ENCODE results near the gene TTYH2.
"Not testable (repeated sequence)": the region's sequence is repeated elsewhere in the genome, so short reads cannot be mapped to it uniquely, and the experiment has no call there.

Gene TTYH2

GRCh38 chr17:74268558-74268957 lies 55.2 kb downstream of the TTYH2 start:
- DNase-seq = no peak

- peak; percentile 25 for DNase-seq
Observed at GRCh38 chr17:74270333-74270732, 57.0 kb downstream of the TTYH2 start.

GRCh38 chr17:74271281-74271680 lies 57.9 kb downstream of the TTYH2 start:
- DNase-seq = no peak

- DNase-seq = no peak
Observed at GRCh38 chr17:74271901-74272561, 58.7 kb downstream of the TTYH2 start.

DNA sequence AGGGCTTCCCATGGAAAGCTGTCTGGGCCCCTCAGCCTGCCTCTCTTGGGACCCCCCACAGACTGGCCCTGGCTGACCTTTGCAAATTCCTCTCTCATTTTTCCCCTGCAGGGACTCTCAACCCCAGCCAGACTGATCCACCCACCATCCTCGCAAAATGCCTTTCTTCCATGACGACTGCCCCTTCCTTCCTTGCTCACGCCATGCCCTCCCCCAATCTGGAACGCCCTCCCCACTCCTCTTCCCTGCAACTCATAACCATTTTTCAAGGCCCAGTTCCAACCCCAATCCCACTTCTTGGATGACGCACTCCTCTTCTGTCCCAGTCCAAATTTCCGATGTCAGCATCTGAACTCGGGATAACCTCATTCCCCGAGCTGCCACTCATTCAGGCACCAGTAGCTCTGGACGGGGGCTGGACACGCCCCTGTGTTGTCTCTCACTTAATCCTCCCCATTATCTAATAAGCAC lies 59.4 kb downstream of the TTYH2 start:
- DNase-seq = no peak

DNA sequence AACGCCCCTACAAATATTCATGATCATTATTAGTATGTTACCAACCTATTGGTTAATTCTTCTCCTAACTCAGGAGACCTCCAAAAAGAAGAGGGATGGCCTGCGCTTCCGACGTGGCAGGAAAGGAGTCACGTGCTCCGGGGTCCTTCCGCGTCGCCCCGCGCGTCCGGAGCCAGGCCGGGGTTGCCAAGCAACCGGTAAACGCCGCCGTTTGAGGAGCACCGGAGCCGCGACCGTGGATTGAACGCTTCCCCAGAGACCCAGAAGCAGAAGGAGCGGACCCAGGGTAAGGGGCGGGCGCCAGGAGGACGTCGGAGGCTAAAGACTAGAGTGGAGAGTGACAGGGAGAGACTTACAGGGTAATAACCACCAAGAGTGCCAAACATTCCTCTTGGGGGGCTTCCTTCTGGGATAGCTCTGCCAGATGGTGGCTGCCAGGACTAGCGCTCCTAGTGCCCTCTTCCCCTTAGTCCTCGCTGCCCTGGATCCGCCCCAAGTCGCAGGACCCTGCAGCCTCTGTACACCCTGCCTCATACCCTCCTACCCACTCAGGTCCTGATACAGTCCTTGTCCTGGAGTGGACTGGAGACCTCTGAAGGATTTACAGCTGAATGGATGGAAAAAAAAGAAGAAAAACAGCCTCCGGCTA lies 60.8 kb downstream of the TTYH2 start, which contains the start of gene DNAI2:
DNAI2 (plus strand) TSS at position 175 of the 649 bp plus-strand sequence. CDS start 7,584 bp downstream, outside the sequence.
- DNase-seq = peak; percentile 13

- DNase-seq = no peak
Observed at GRCh38 chr17:74274709-74275340, 61.5 kb downstream of the TTYH2 start.

- no peak for DNase-seq
Observed at GRCh38 chr17:74276051-74276476, 62.7 kb downstream of the TTYH2 start.

DNA sequence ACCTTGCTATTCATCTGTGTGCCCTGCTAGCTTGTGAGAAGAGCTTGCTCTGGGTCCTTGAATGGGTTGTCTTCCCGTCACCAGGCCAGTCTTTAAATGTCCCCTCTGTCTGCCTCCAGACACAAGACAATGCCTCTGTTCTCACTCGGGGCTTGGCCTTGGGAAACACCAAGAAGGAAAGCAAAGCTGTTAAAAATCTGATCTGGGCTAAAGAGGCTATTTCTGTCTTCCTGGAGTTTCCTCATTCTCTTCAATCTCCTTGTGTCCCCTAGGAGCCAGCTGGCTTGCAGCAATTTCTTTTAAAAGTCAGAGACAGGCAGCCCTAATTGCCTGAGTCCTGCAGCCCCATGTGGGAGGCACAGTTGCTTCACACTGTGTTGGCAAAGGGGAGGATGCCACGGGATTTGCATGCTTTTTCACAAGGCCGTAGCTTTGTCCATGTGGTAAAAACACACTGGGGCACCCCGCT lies 63.2 kb downstream of the TTYH2 start:
- DNase-seq = no peak

GRCh38 chr17:74277935-74278334 lies 64.6 kb downstream of the TTYH2 start:
- no peak for DNase-seq

- DNase-seq = not testable (repeated sequence)
Observed at GRCh38 chr17:74279617-74280016, 66.2 kb downstream of the TTYH2 start.

DNA sequence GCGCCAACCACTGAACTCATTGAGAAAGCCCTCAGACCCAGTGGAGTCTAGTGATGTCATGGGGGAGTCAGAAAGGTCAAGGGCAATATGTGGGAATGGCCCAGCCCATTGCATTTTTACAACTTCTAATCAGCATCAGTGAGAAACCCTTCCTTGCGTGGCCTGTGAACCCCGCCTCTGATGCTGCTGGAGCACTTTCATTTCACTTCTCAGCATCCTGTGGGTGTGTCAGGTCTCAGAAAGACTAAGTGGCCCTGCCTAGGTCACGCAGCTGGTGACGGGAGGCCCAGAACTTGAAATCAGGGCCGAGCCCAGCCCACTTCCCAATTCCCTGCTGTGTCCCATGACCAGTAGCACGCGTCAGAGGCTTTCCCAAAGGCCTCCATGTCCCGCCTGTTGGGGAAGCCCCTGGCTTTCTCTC lies 66.7 kb downstream of the TTYH2 start:
- no peak for DNase-seq

- DNase-seq = no peak
Observed at GRCh38 chr17:74281799-74282198, 68.4 kb downstream of the TTYH2 start.

DNA sequence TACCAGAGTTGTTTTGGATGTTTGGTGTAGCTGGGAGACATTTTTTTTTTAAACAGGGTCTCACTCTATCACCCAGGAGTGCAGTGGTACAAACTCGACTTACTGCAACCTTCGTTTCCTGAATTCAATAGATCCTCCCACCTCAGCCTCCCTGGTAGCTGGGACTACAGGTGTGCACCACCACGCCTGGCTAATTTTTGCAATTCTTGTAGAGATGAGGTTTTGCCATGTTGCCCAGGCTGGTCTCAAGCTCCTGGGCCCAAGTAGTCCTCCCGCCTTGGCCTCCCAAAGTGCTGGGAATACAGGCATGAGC lies 68.9 kb downstream of the TTYH2 start:
- not testable (repeated sequence) for DNase-seq

DNA sequence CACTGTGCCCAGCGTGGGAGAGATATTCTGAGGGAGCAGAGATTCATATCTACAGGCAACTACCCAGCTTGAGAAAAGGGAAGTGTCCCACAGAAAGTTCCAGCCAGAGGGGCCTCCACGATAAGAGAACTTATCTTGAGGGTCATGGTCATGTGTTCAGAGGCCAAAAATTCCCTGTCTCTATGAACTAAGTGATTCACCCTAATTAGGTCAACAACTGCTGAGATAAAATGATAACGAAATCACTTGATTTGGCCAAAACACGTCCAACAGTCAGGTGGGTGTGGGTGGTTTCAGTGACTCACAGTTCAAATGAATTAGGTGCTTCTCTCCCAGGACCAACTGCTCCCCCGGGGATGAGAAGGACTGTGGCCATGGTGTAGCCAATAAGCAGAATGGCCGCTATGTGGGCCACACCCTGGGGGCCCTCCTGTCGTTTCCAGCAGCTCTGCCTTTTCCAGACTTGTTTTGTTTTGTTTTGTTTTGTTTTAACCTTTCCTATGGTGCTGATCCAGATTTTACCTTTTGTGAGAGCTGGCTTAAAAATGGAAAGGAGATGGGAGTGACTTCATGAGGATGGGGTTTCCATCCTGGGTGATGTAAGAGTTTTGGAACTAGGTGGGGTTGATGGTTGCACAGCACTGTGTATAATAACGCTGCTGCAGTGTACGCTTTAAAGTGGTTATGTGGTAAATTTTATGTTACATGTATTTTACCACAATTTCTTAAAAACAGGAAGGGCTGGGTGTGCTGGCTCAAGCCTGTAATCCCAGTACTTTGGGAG lies 69.4 kb downstream of the TTYH2 start:
- DNase-seq = no peak

DNA sequence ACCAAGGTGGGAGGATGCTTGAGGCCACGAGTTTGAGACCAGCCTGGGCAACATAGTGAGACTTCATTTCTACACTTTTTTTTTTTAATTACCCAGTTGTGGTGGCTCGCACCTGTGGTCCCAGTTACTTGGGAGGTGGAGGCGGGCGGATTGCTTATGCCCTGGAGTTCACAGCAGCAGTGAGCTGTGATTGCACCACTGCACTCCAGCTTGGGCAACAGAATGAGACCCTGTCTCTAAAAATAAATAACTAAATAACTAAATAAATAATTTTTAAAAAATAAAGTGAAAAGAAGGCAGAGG lies 70.0 kb downstream of the TTYH2 start:
- no peak for DNase-seq

DNA sequence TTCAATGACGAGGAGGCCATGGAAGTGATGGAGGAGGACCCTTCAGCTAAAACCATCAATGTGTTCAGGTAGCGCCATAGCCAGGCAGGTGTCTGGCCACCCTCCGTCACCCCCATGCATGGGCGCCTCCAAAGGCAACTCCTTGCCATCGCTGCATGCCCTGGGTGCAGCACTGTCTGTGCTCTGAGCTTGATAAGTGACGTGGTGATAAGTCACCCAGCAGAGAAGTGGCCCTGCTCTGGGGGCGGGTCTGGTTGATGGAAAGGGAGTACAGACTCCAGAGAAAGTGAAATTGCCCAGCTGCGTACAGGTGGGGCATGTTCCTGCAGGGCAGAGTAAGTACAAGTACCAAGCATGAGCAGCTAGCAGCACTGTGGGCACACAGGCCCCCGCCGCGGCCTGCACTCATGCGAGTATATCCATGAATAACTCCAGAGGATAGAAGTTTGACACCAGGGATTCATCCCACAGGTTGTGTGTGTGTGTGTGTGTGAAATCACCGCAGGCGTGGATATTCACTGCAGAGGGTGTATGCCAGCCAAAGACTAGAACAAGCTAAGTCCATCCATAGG lies 73.7 kb downstream of the TTYH2 start:
- DNase-seq = no peak

- DNase-seq = no peak
Observed at GRCh38 chr17:74288785-74289184, 75.4 kb downstream of the TTYH2 start.

DNA sequence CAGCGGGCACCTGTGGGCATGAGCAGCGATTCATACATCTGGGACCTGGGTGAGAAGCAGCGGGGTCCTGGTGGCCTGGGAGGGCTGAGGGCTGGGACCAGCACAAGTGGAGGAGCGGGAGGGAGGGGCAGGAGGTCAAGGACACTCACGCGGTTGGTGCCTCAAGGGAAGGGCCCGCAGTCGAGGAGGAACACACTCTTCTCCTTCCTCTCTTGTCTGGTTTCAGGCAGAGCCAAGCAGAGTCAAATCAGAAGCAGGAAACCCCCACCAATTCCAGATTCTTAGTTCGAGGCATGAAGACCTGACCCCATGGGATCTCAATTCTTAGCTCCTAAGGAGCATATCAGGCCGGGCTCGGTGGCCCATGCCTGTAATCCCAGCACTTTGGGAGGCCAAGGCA lies 76.3 kb downstream of the TTYH2 start:
- DNase-seq = no peak

- DNase-seq = no peak
Observed at GRCh38 chr17:74290340-74290739, 77.0 kb downstream of the TTYH2 start.

DNA sequence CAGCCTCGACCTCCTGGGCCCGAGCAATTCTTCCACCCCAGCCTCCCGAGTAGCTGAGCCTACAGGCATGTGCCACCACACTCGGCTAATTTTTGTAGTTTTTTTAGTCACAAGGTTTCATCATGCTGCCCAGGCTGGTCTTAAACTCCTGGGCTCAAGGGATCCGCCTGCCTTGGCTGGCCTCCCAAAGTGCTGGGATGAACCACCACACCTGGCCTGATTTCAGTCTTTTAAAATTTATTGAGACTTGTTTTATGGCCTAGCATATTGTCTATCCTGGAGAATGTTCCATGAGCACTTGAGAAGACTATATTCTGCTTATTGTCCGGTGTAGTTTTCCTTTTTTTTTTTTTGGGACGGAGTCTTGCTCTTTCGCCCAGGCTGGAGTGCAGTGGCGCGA lies 79.1 kb downstream of the TTYH2 start:
- no peak for DNase-seq

DNA sequence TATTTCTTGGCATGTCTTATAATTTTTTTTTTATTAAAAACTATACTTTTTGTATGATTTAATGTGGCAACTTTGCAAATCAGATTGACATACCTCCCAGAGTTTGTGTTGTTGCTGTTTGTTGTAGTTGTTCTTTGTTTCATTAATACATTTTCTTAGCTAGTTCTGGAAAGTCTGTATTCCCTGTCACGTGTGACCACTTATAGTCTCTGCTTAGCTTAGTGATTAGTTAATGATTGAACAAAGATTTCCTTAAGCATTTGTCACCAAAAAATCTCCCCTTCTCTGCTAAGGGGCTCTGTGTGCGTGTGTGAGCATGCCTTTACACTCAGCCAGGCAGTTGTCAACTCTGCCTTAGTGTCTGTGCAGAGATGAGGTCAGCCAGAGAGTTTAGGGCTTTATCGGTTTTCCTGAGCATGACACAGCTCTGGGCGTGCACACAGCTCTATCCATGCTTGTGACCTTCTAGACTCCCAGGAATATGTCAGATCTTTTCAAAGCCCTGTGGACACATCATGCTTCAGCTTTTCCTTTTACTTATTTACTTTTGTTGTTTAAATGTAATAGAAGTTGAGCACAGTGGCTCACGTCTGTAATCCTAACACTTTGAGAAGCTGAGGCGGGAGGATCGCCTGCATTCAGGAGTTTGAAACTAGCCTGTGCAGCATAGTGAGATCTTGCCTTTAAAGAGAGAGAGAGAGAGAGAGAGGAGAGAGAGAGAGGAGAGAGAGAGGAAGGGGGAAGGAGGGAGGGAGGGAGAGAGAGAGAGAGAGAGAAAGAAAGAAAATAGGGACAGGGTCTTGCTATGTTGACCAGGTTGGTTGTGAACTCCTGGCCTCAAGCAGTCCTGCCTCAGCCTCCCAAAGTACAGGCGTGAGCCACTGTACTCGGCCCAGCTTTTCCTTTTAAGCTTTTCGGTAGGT lies 82.5 kb downstream of the TTYH2 start:
- no peak for DNase-seq

Data from NCI-H2171 (cell line).